Activated CD8-positive, alpha-beta memory T cell treated with anti-CD3 and anti-CD28 coated beads, Interleukin-2, amount 50 U/mL, for 4 hours (primary cell): ENCODE data around the gene WFS1.

ENCODE experiments used
- DNase-seq: peaks from one replicate; pipeline ENCODE4 v3.0.0-alpha.2; 2020

Gene WFS1

GRCh38 chr4:6280365-6280996 is 10.8 kb downstream of the WFS1 start:
- DNase-seq = no peak

DNA sequence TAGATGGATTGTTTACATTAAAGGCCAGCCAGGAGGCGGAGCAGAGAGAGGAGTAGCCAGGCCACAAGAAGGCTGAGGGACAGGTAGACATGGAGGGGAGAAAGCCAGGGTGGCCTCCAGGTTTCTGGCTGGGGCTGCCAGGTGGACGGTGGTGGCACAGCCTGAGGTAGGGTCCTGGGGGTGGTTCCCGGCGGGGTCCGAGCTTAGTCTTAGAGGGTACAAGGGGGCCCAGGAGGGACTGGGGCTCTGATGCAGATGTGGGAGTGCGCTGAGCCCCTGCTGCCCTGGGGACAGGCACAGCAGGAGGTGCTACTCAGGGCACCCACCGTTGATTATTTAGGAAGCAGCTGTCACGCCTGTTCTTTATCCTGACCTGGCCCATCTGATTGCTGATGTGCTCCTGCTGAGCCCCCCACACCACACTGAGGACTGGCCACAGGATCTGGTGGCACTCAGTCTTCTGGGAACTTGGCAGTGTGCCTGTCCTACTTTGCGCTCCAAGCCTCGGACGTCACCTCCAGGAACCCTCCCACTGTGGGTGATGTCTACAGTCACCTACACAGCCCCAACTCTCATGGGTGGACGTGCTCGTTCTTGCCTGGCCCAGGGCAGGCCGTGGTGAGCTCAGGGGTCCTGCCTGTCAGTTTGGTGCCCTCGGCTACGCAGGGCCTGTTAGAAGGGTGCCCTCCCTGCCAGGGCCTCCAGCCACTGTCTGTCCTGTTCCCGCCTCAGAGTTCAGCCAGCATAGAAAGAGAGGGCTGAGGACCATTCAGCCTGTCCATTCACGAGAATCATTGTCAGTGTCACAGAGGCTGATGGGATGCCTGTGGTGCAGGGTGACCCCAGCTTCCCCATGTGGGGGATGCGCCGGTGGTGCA is 12.0 kb downstream of the WFS1 start:
- no peak for DNase-seq

DNA sequence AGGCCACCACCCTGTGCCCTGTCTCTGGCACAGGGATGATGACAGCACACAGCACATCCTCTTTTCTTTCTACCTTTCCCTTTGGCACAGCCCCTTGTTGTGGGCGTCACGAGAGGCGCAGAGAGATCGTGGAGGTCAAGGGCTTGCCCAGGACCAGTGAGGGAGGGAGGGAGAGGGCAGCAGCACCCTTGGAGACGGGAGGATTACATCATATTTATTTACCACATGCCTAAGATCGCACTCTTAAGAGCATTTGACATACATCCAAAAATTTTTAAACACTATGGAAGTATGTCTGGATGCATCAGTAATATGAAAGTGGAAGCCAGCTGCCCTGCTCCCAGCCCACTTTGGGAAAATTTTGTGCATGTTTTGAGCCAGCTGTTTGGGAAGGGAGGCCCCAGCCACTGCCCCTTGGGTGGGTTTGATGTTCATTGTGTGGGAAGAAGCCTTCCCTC is 12.7 kb downstream of the WFS1 start:
- no peak for DNase-seq

DNA sequence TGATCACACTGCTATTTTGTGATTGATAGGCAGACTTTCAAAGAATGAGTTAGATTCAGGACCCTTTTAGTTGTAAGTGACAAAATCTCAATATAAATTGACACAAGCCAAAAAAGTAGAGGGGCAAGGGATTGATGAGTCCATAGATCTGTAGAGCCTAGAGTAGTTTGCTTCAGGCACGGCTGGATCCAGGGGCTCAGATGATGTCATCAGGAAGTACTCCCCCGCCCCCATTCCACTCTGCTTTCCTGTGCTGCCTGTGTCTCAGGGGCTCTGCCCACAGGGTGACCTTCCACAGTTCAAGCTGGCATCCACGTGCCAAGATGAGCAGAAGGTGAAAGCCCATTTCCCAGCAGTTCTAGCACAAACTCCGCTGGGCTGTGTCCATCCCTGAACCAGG is 13.6 kb downstream of the WFS1 start:
- DNase-seq = no peak

GRCh38 chr4:6287017-6287788 is 17.6 kb downstream of the WFS1 start:
- DNase-seq = no peak

GRCh38 chr4:6288342-6288741 is 18.7 kb downstream of the WFS1 start:
- no peak for DNase-seq

DNA sequence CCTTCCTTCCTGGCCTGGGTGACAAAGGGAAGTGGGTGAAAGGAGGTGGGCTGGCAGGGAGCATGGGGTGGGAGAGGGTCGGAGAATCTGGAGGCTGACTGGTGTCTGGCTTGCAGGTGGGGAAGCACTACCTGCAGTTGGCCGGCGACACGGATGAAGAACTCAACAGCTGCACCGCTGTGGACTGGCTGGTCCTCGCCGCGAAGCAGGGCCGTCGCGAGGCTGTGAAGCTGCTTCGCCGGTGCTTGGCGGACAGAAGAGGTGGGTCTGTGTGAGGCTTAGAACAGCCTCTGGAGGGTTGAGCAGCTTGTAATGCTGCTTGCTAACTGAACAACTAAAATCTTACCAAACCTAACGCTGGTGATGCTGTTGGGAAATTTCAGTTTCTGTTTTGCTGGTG is 19.2 kb downstream of the WFS1 start:
- no peak for DNase-seq

DNA sequence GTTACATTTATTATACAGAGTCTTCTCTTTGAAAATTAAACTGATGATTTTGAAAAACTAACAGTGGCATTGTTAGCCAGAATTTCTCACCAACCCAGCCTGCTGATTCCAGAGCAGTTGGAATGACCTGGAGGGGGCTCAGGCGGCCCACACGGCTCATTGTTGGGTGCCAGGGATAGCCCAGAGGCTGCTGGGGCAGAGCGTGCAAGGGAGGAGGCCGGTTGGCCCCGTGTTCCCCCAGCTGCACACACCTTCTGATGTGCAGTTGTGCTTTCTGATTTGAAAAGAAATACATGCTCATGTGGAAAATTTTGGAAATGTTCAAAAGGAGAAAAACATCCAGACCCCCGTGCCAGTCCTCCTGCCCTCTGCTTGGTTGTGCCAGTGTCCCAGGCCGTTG is 20.6 kb downstream of the WFS1 start:
- DNase-seq = no peak

DNA sequence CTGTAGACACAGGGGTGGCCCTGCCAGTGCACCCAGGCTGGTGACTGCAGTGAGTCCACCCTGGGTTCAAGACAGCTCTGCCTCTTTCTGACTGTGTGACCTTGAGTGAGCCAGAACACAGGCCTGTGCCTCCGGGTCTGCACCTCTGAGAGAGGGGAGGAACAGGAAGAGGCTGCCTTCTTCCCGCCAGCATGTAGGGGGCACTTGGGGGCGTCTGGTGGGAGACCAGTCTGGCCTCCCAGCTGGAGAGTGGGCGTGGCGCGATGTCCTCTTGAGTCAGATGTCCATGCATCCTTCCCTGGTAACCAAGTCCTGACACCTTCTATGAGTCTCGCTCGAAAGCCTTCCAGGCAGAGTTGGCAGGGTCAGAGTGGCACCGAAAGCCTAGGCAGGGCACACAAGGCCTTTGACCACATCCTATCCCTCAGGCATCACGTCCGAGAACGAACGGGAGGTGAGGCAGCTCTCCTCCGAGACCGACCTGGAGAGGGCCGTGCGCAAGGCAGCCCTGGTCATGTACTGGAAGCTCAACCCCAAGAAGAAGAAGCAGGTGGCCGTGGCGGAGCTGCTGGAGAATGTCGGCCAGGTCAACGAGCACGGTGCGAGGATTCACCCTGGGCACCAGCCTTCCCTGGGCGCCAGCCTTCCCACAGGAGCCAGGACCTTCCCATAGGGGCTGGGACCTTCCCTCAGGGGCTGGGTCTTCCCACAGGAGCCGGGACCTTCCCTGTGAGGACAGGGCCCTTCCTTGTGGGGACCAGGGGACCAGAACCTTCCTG is 21.3 kb downstream of the WFS1 start:
- no peak for DNase-seq

GRCh38 chr4:6291784-6292297 is 22.2 kb downstream of the WFS1 start:
- DNase-seq = no peak

DNA sequence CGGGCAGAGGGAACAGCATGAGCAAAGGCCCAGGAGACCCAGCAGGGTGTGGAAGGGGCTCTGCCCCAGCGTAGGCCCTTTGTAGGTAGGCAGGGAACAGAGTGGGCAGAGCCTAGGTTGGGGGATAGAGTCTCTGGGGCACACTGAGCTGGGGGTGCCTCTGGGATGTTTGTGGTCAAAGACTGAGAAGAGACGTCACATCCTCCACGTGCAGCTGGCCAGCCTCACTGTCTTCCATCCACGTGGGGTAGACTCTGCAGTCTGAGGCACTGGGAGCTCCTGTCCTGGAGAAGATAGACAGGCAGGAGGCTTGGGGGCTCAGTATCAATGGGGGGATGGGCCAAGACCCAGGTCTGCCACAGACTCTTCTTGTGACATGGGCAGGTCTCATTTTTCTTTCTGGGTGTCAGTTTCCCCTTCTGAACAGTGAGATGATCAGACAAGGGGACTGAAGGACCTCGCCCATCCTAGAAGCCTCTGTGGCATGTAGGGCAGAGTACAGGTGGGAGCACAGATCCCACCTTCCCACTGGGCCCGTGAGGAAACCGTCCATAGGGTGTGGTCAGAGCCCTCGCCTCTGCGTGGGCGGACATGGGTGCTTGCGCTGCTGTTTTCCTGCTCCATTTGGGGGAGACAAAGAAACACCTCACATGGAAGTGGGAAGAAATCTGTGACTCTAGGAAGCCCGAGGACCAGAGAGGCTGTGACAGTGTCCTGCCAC is 22.9 kb downstream of the WFS1 start:
- DNase-seq = no peak

DNA sequence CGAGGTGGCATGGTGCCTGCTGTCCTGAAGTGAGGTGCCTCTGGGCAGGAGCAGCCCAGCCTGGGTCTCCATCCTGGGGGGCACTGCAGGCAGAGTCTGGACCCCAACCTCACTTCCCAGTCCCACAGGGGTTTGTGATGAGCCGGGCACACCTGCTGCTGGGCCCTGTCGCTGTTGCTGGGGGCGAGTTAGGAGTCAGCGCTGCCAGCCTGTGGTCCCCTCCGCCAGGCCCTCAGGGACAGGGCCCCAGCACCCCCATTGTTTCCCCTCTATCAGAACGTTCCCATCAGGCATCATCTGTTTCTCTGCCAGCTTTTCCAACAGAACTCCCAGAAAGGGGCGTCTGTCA is 23.4 kb downstream of the WFS1 start:
- no peak for DNase-seq

DNA sequence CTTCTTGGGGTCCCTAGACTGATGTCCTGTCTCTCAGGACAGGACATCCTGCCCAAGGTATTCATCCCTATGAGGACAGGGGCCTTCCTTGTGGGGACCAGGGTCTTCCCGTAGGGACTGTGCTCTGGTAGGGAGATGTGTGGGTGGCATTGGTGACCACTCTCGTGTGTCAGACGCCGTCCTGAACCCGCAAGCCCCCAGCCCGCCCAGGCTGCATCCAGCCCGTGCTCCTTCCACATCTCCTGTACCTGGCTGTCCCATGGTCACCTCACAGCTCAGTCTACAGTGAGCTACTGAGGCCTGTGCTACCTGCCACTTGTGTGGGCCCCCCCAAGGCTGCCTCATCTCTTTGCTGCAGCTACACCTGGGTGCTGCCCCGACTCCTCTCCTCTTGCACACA is 24.0 kb downstream of the WFS1 start:
- no peak for DNase-seq

DNA sequence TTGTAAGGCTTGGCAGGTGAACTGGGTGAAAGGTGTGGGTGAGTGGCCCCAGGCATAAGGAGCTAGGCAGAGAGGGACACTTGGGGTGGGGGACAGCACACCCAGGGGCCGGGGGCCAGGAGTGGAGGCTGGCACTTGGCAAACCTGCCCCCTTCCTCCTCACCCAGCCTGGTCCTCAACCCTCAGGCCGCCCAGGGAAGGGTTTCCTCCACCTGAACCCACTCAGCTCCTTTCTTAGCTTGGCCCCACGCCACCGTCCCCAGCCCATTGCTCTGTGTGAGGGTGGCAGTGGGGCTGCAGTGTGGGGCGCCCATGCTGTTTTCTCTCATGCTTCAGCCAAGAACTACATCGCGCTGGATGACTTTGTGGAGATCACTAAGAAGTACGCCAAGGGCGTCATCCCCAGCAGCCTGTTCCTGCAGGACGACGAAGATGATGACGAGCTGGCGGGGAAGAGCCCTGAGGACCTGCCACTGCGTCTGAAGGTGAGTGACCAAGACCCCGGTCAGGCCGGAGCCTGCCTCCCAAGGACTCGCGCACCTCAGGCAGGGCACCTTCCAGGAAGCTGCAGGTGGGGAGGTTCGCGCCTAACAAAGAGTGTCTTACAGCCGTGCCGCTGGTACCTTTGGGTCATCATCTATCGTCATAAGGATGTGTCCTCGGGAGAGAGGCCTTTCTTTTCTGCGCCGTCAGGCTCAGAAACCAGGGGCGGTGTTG is 25.2 kb downstream of the WFS1 start:
- no peak for DNase-seq

DNA sequence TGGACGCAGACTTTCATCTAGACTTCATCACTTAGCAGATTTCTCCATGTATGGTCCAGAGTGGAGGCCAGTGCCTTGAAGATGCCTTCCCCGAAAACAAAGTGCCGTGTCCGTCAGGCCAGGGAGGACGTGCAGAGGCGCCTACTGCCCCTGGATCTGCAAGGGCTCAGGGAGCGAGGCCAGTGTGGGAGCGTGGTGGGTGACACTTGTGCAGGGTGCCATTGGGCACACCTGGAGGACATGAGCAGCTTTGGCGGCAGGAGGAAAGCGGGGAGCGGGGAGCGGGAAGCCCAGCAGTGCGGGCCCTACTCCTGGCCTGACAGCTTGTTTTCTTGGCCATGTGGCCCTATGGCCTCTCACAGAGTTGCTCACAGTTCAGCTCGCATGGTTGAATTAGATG is 25.8 kb downstream of the WFS1 start:
- DNase-seq = no peak

DNA sequence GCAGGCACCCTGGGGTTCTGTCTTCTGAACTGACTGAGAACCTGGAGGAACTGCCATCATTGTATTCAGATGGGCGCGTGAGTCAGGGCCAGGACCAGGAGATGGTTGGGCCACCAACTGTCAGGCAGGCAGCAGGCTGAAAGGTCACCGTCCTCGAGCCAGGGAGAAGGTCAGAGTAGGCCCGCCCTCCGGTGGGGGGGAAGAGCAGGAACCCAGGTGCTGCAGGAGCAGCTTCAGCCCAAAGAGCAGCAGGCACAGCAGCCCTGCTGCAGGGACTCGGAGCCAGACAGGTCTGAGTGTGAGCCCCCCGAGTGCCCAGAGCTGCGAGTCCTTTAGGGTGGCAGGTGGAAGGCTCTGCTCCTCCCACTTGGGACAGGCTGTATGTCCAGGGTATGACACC is 26.4 kb downstream of the WFS1 start:
- DNase-seq = no peak

- no peak for DNase-seq
Observed at GRCh38 chr4:6297266-6297815, 27.7 kb downstream of the WFS1 start.

DNA sequence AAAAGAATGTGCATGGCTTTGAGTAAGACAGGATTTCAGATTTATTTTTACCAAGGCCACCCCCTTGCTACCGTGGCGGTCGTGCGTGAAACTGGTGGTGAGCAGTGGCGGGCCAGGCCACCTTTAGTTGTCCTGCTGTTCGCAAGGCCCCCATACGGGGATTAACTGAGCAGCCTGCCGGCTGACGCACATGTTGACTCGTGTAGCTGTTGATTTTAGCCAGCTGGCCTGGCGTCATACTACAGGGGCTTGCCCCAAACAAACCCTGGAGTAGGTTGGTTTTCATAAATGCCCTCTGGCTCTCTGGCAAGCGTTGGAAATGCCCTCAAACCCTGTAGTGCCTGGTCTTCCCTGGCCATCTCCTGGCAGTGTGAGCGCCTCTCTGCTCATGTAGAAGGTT is 28.4 kb downstream of the WFS1 start:
- DNase-seq = no peak

- no peak for DNase-seq
Observed at GRCh38 chr4:6298852-6299251, 29.2 kb downstream of the WFS1 start.

GRCh38 chr4:6299875-6300274 is 30.2 kb downstream of the WFS1 start:
- DNase-seq = no peak

DNA sequence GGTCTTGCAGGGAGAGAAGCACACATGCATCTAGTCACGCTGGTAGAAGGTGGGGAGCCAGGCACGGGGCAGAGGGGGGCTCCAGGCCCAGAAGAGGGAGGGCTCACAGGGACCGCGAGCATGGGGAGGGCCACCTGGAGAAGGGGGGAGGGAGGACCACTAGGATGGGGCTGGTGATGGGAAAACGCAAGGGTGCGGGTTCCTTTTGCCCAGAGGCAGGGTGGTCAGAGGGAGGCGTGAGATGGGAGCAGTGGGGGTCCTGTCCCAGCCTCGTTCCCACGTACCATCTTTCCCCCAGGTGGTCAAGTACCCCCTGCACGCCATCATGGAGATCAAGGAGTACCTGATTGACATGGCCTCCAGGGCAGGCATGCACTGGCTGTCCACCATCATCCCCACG is 30.7 kb downstream of the WFS1 start:
- DNase-seq = no peak
